ENCODE data around the gene RNF151. TPM values are rescaled to one million over a fixed set of nuclear protein-coding genes. Genes with fewer than 3 reads are reported as not detected.
"Not testable (repeated sequence)": the region's sequence is repeated elsewhere in the genome, so short reads cannot be mapped to it uniquely, and the experiment has no call there.

The RNF151 gene
- polyA plus RNA-seq, 3 donors = 0.13 TPM; not detected in 2

- no peak overlapping the region for H3K27ac ChIP-seq (ENCODE audit: low read depth, low read length)
- 49 to 70% (median 65%) methylated on average over 23 of the region's 23 CpGs for WGBS, 3 donors
Measured at GRCh38 chr16:1933097-1933661, 33.5 kb upstream of the RNF151 start.

GRCh38 chr16:1936945-1937479, 29.6 kb upstream of the RNF151 start:
- WGBS, 3 donors = 78 to 92% (median 88%) methylated on average over 11 of the region's 11 CpGs
- no peak overlapping the region for H3K27ac ChIP-seq (ENCODE audit: low read depth, low read length)

GRCh38 chr16:1938316-1938715, 28.3 kb upstream of the RNF151 start:
- WGBS, 3 donors = 60 to 80% (median 75%) methylated on average over 10 of the region's 10 CpGs
- H3K27ac ChIP-seq (ENCODE audit: low read depth, low read length) = no peak overlapping the region

GRCh38 chr16:1938910-1939309, 27.7 kb upstream of the RNF151 start:
- H3K27ac ChIP-seq (ENCODE audit: low read depth, low read length) = no peak overlapping the region
- 72 to 84% (median 78%) methylated on average over 17 of the region's 17 CpGs for WGBS, 3 donors

GRCh38 chr16:1939833-1940232, 26.8 kb upstream of the RNF151 start:
- H3K27ac ChIP-seq (ENCODE audit: low read depth, low read length) = not testable (repeated sequence)
- WGBS, 3 donors = 43 to 98% (median 96%) methylated on average over 8 of the region's 8 CpGs

GRCh38 chr16:1940273-1941161, 26.1 kb upstream of the RNF151 start:
- WGBS, 3 donors = 40 to 76% (median 67%) methylated on average over 23 of the region's 23 CpGs
- no peak overlapping the region for H3K27ac ChIP-seq (ENCODE audit: low read depth, low read length)

GRCh38 chr16:1941162-1942046, 25.3 kb upstream of the RNF151 start:
- 49 to 80% (median 76%) methylated on average over 30 of the region's 30 CpGs for WGBS, 3 donors
- no peak overlapping the region for H3K27ac ChIP-seq (ENCODE audit: low read depth, low read length)

GRCh38 chr16:1942047-1942809, 24.4 kb upstream of the RNF151 start:
- WGBS, 3 donors = 10 to 16% (median 16%) methylated on average over 15 to 17 of the region's 17 CpGs
- H3K27ac ChIP-seq (ENCODE audit: low read depth, low read length) = no peak overlapping the region

GRCh38 chr16:1942810-1943726, 23.6 kb upstream of the RNF151 start, which contains the start of gene MSRB1:
Gene MSRB1, minus strand, starts transcription at chr16:1943199. Its CDS starts 43 bp downstream, at chr16:1943156.
- 1% methylated on average over 75 to 77 of the region's 77 CpGs for WGBS, 3 donors
- H3K27ac ChIP-seq (ENCODE audit: low read depth, low read length) = no peak within 1 kb of the TSS

- WGBS, 3 donors = 90 to 94% (median 93%) methylated on average over 21 of the region's 21 CpGs
- H3K27ac ChIP-seq (ENCODE audit: low read depth, low read length) = no peak overlapping the region
Measured at GRCh38 chr16:1944612-1945199, 21.9 kb upstream of the RNF151 start.

- no peak overlapping the region for H3K27ac ChIP-seq (ENCODE audit: low read depth, low read length)
- 83 to 87% (median 85%) methylated on average over 19 of the region's 19 CpGs for WGBS, 3 donors
Measured at GRCh38 chr16:1945559-1946391, 20.9 kb upstream of the RNF151 start.

- H3K27ac ChIP-seq (ENCODE audit: low read depth, low read length) = no peak overlapping the region
- 85 to 93% (median 87%) methylated on average over 35 to 38 of the region's 38 CpGs for WGBS, 3 donors
Measured at GRCh38 chr16:1946495-1947368, 19.9 kb upstream of the RNF151 start.

GRCh38 chr16:1947369-1947670, 19.3 kb upstream of the RNF151 start:
- WGBS, 3 donors = 79 to 96% (median 89%) methylated on average over 9 of the region's 9 CpGs
- H3K27ac ChIP-seq (ENCODE audit: low read depth, low read length) = no peak overlapping the region

- 93 to 96% (median 94%) methylated on average over 10 to 11 of the region's 11 CpGs for WGBS, 3 donors
- H3K27ac ChIP-seq (ENCODE audit: low read depth, low read length) = no peak overlapping the region
Measured at GRCh38 chr16:1949507-1949906, 17.1 kb upstream of the RNF151 start.

- H3K27ac ChIP-seq (ENCODE audit: low read depth, low read length) = no peak overlapping the region
- WGBS, 3 donors = 75 to 83% (median 76%) methylated on average over 7 of the region's 7 CpGs
Measured at GRCh38 chr16:1950047-1950446, 16.6 kb upstream of the RNF151 start.
